ENCODE results near the gene EGFR. TPM values are rescaled to one million over a fixed set of nuclear protein-coding genes. Genes with fewer than 3 reads are reported as not detected.

The EGFR gene
- total RNA-seq, 2 experiments from 2014 or later: not detected

GRCh38 chr7:55145606-55146005 is 126.8 kb downstream of the EGFR start:
- ChIA-PET CTCF (interaction anchor here (2.0 kb wide), 2 partner anchors 109 to 372 kb away, joined by 5 to 8 read pairs; no protein-coding TSS in a partner anchor), POLR2A (no interaction called here)
- DNase-seq: no peak
- H3K27ac Mint-ChIP-seq: no peak overlapping the region
- no peaks in the 10 kb centered on the region for H3K4me1 Mint-ChIP-seq (ENCODE audit: low read depth)
- no peaks in the 10 kb centered on the region for H3K36me3 Mint-ChIP-seq
- H3K9me3 Mint-ChIP-seq: no peaks in the 10 kb centered on the region
- no peak overlapping the region for H3K4me3 Mint-ChIP-seq
- intact Hi-C loops (cut with micrococcal nuclease): no loop called here
- peaks cover 12% of the 10 kb centered on the region for H3K27me3 Mint-ChIP-seq

DNA sequence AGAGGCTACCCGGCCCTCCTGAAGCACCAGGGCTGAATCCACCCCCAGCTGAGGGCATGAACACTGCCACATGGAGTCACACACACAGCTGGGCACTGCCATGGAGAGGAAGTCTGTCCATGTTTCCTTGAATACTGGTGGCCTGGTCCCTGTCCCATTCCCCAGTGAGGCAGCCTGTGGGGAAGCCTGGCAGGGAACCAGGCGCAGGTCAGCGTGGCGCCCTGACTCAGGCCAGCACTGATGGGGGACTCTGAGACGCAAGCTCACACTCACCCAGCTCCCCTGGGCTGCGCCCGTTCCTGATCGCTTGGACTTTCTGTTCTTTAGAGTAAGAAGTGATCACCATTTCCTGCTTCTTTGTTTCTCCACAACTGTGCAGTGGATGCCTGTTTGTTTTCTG is 128.3 kb downstream of the EGFR start:
- H3K27me3 Mint-ChIP-seq: peaks cover 11% of the 10 kb centered on the region
- H3K36me3 Mint-ChIP-seq: no peaks in the 10 kb centered on the region
- H3K4me1 Mint-ChIP-seq (ENCODE audit: low read depth): no peaks in the 10 kb centered on the region
- intact Hi-C loops (cut with micrococcal nuclease): no loop called here
- H3K9me3 Mint-ChIP-seq: no peaks in the 10 kb centered on the region
- no peak overlapping the region for H3K4me3 Mint-ChIP-seq
- POLR2A ChIA-PET: no interaction called here
- no peak for DNase-seq
- H3K27ac Mint-ChIP-seq: no peak overlapping the region
- CTCF ChIA-PET: interaction anchor here (2.0 kb wide), 1 partner anchor 374 kb away, joined by 5 read pairs; no protein-coding TSS in a partner anchor

DNA sequence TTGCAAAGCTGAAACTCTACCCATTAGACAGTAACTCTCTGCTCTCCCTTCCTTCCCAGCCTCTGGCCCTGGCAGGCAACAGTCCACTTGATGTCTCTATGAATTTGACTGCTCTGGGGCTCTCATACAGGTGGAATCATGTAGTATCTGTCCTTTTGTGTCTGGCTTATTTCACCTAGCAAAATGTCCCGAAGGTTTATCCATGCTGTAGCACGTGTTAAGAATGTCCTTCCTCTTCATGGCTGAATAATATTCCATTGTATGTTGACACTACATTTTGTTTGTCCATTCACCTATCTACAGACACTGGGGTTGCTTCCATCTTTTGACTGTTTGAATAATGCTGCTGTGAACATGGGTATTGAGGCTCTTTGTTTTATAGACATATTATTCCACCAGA is 128.9 kb downstream of the EGFR start:
- DNase-seq: no peak
- Mint-ChIP-seq H3K4me1 (ENCODE audit: low read depth) (no peaks in the 10 kb centered on the region), H3K4me3 (no peak overlapping the region), H3K27ac (no peak overlapping the region), H3K36me3 (no peaks in the 10 kb centered on the region), H3K27me3 (peaks cover 11% of the 10 kb centered on the region), H3K9me3 (no peaks in the 10 kb centered on the region)
- ChIA-PET POLR2A (no interaction called here), CTCF (no interaction called here)
- intact Hi-C loops (cut with micrococcal nuclease): no loop called here

GRCh38 chr7:55148571-55148970 is 129.8 kb downstream of the EGFR start:
- intact Hi-C loops (cut with micrococcal nuclease): no loop called here
- POLR2A ChIA-PET: no interaction called here
- CTCF ChIA-PET: interaction anchor here (0.9 kb wide), 1 partner anchor 106 kb away, joined by 4 read pairs; no protein-coding TSS in a partner anchor
- Mint-ChIP-seq H3K4me1 (ENCODE audit: low read depth) (no peaks in the 10 kb centered on the region), H3K27ac (no peak overlapping the region), H3K4me3 (no peak overlapping the region), H3K36me3 (no peaks in the 10 kb centered on the region), H3K9me3 (no peaks in the 10 kb centered on the region), H3K27me3 (peaks cover 10% of the 10 kb centered on the region)
- DNase-seq: no peak

DNA sequence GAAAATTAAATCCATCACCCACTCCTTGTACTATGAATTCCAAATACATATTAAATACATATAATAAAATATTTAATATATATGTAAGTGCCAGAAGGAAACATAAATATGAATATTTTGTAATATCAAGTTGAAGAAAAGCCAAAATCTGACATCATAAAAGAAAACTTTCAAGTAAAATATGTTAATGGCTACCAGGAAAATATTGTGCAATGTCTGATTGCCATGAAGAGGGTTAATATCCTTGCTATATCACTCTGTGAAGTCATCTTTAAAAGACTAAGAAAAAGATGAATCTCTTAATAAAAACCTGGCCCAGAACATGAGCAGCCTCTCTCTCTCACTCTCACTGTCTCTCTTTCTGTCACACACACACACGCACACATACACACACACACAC is 130.2 kb downstream of the EGFR start:
- H3K9me3 Mint-ChIP-seq: no peaks in the 10 kb centered on the region
- POLR2A ChIA-PET: no interaction called here

DNA sequence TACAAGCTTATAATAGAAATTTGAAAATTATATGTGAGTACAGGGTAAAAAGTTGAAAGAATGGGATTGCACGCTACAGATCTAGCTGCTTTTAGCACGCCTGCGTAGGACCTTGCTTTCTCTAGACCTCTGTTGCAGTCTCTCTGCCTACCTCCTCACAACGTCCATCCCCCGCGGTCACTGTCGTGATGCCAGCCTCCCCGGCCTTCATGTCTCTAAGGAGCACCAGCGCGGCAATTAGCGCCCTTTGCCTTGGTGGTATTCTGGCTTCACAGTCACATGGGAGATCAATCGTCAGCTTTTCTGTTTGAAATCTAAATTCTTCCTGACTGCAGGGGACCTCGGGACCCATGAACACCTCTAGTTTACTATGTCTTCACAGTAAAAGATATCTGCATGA is 131.3 kb downstream of the EGFR start:
- Mint-ChIP-seq H3K27me3 (peaks cover 7% of the 10 kb centered on the region), H3K36me3 (no peaks in the 10 kb centered on the region), H3K9me3 (no peaks in the 10 kb centered on the region), H3K4me3 (no peak overlapping the region), H3K27ac (no peak overlapping the region), H3K4me1 (ENCODE audit: low read depth) (no peaks in the 10 kb centered on the region)
- ChIA-PET CTCF (no interaction called here), POLR2A (no interaction called here)
- intact Hi-C loops (cut with micrococcal nuclease): no loop called here
- no peak for DNase-seq

More for the DNA sequence above, 130.2 kb downstream of the EGFR start:
- DNase-seq: no peak
- H3K36me3 Mint-ChIP-seq: no peaks in the 10 kb centered on the region
- no peak overlapping the region for H3K27ac Mint-ChIP-seq
- no peak overlapping the region for H3K4me3 Mint-ChIP-seq
- peaks cover 7% of the 10 kb centered on the region for H3K27me3 Mint-ChIP-seq
- H3K4me1 Mint-ChIP-seq (ENCODE audit: low read depth): no peaks in the 10 kb centered on the region
- intact Hi-C loops (cut with micrococcal nuclease): no loop called here
- CTCF ChIA-PET: interaction anchor here (0.9 kb wide), 1 partner anchor 105 kb away, joined by 4 read pairs; no protein-coding TSS in a partner anchor

DNA sequence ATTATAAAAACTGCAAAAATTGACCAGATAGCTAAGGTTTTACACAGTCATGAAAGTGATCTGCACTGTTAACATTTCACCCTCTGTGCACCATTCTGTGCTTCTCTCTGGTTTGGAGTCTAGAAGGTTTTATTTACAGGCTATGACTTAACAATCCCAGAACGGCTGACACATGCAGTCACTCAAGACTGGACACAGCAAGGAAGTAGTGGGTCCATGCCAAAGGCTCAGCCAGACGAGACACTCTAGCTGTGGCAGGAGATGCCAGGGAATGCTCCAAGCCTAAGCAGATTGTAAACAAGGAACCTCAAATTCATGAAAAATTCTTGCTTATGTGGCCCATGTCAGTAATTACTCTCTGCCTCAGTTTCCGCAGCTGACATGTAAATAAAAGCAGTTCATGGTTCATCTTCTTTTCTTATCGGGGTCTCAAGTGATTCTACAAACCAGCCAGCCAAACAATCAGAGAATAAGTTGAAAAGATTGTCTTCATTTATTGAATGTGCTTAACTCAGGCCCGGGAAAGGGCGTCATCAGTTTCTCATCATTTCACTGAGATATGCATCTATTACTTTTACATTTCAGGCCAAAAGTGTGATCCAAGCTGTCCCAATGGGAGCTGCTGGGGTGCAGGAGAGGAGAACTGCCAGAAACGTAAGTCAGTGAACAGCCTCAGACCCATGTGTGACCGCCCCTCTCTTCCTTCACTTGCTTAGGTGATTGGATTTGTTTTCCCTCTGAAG is 132.1 kb downstream of the EGFR start:
- H3K27ac Mint-ChIP-seq: no peak overlapping the region
- ChIA-PET POLR2A (no interaction called here), CTCF (no interaction called here)
- DNase-seq: no peak
- no peaks in the 10 kb centered on the region for H3K9me3 Mint-ChIP-seq
- no peaks in the 10 kb centered on the region for H3K36me3 Mint-ChIP-seq
- H3K27me3 Mint-ChIP-seq: peaks cover 7% of the 10 kb centered on the region
- H3K4me3 Mint-ChIP-seq: no peak overlapping the region
- intact Hi-C loops (cut with micrococcal nuclease): no loop called here
- H3K4me1 Mint-ChIP-seq (ENCODE audit: low read depth): no peaks in the 10 kb centered on the region

GRCh38 chr7:55152516-55152915 is 133.7 kb downstream of the EGFR start:
- Mint-ChIP-seq H3K27me3 (peaks cover 5% of the 10 kb centered on the region), H3K36me3 (no peaks in the 10 kb centered on the region), H3K9me3 (no peaks in the 10 kb centered on the region), H3K27ac (no peak overlapping the region), H3K4me1 (ENCODE audit: low read depth) (no peaks in the 10 kb centered on the region), H3K4me3 (no peak overlapping the region)
- intact Hi-C loops (cut with micrococcal nuclease): no loop called here
- POLR2A ChIA-PET: no interaction called here
- no peak for DNase-seq
- CTCF ChIA-PET: no interaction called here

GRCh38 chr7:55154096-55154495 is 135.3 kb downstream of the EGFR start:
- Mint-ChIP-seq H3K27ac (no peak overlapping the region), H3K36me3 (no peaks in the 10 kb centered on the region), H3K27me3 (peaks cover 2% of the 10 kb centered on the region), H3K4me1 (ENCODE audit: low read depth) (no peaks in the 10 kb centered on the region), H3K9me3 (no peaks in the 10 kb centered on the region), H3K4me3 (no peak overlapping the region)
- ChIA-PET POLR2A (no interaction called here), CTCF (no interaction called here)
- intact Hi-C loops (cut with micrococcal nuclease): no loop called here
- DNase-seq: no peak

DNA sequence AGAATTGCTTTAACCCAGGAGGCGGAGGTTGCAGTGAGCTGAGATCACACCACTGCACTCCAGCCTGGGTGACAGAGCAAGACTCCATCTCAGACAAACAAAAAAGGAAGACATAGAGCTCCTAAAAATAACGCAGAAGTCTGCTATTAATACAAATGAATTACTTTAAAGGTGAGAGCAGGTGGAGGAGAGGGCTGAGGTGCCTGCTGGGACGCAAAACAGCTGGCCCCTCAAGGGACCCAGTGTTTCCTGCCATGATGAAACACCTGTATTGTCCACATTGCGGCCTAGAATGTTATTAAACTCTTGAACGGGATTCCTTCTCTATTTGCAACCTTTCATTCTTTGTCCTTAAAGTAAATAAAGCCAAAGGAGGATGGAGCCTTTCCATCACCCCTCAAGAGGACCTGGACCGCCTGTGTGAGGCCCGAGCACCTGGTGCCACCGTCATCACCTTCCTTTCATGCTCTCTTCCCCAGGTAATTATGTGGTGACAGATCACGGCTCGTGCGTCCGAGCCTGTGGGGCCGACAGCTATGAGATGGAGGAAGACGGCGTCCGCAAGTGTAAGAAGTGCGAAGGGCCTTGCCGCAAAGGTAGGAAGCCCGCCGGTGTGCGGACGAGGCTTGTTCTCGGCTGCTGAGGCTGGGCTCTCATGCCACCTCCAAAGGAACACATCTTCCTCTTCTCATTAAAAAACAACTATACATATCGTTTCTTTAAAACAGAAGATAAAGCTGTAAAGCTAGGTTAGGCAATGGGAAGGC is 136.7 kb downstream of the EGFR start:
- Mint-ChIP-seq H3K9me3 (no peaks in the 10 kb centered on the region), H3K4me1 (ENCODE audit: low read depth) (no peaks in the 10 kb centered on the region), H3K27ac (no peak overlapping the region), H3K4me3 (no peak overlapping the region), H3K36me3 (no peaks in the 10 kb centered on the region), H3K27me3 (peaks cover 3% of the 10 kb centered on the region)
- no peak for DNase-seq
- POLR2A ChIA-PET: no interaction called here
- CTCF ChIA-PET: interaction anchor here (1.0 kb wide), 1 partner anchor 14 kb away, joined by 3 read pairs; no protein-coding TSS in a partner anchor
- intact Hi-C loops (cut with micrococcal nuclease): no loop called here

DNA sequence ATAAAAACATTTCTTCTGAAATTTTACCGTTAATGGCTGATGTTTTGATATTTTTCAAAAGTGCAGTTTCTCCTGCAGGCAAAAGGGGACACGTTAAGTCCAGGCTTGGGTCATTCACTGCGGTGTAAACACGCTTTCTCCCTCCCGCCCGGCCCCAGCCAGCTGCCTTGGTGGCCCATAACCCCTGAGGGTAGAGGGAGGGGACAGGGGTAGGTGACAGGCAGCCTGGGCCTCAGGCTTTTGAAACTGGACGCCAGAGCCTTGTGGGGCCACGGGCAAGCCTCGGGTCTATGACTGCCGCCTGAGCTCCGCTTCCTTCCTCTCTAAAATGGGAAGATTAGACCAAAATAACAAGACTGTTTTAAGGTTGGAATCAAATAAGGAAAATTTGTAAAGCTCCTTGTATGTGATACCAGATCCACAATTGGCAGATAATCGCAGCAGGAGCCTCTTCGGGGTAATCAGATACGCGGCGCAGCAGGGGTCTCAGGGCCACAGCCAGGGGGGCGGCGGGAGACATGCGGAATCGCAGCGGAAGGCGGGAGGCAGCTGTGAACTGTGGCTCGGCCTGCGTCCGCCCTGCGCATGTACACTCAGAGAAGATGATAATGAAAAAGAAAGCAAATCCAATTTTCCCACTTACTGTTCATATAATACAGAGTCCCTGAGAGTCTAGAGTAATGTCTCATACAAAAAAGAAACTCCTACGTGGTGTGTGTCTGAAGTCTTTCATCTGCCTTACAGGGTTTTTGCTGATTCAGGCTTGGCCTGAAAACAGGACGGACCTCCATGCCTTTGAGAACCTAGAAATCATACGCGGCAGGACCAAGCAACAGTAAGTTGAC is 138.3 kb downstream of the EGFR start:
- DNase-seq: no peak
- H3K36me3 Mint-ChIP-seq: no peaks in the 10 kb centered on the region
- intact Hi-C loops (cut with micrococcal nuclease): no loop called here
- no peaks in the 10 kb centered on the region for H3K4me1 Mint-ChIP-seq (ENCODE audit: low read depth)
- no peak overlapping the region for H3K4me3 Mint-ChIP-seq
- no peaks in the 10 kb centered on the region for H3K9me3 Mint-ChIP-seq
- ChIA-PET CTCF (interaction anchor here (1.3 kb wide), 1 partner anchor 98 kb away, joined by 3 read pairs; no protein-coding TSS in a partner anchor), POLR2A (no interaction called here)
- H3K27ac Mint-ChIP-seq: no peak overlapping the region
- peaks cover 5% of the 10 kb centered on the region for H3K27me3 Mint-ChIP-seq

DNA sequence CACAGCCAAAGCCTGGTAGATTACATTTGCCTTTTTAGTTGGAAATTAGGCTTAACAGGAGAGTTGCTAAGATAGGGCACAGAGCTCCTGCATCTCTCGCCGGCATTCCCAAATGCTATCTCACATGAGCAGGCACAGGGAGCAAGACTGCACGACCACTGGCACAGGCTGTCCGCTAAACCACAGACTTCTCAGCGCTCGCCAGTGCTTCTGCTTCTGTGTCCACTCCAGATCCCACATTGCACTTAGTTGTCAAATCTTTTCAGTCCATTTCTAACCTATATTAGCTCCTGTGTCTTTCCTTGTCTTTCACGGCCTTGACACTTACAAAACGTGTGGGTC is 138.9 kb downstream of the EGFR start:
- intact Hi-C loops (cut with micrococcal nuclease): no loop called here
- ChIA-PET POLR2A (no interaction called here), CTCF (interaction anchor here (1.2 to 1.3 kb wide), 2 partner anchors 97 to 98 kb away, joined by 3 to 4 read pairs; no protein-coding TSS in a partner anchor)
- Mint-ChIP-seq H3K9me3 (no peaks in the 10 kb centered on the region), H3K36me3 (no peaks in the 10 kb centered on the region), H3K27ac (no peak overlapping the region), H3K27me3 (peaks cover 8% of the 10 kb centered on the region), H3K4me3 (no peak overlapping the region), H3K4me1 (ENCODE audit: low read depth) (no peaks in the 10 kb centered on the region)
- no peak for DNase-seq
